ENCODE data around the gene TGM2. TPM values are rescaled to one million over a fixed set of nuclear protein-coding genes. Genes with fewer than 3 reads are reported as not detected.

TGM2 gene
- total and polyA plus RNA-seq, 10 donors, result 9.3 to 167 (median 69.8) TPM

DNA sequence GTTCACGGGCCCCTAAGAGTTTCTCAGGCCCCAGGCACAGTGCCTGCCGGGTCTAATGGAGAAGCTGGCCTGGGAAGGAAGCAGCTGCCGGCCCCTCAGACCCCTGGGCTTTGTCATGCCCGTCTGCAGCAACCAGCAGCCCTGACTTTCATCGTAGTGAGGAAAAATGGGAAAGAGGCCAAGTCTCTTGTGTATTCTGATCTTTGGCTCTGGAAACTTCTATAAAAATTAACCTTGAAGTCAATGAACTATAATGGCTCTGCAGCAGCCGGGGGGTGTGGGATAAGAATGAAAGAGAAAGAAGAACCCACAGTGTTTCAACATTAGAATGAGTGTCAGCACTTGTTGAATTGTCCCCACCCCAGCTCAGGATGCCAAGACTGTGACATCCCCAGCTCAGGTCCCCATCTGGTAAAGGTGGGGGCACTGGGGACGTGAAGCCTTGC is 12.9 kb downstream of the TGM2 start:
- peaks cover 23 to 81% (median 46%) of the 10 kb centered on the region in 6 donors for H3K4me1 ChIP-seq
- WGBS, 5 donors, result 6 to 14% (median 7%) methylated on average over 7 of the region's 7 CpGs
- intact Hi-C loops (cut with DNase I; ENCODE audit: low total_unique reads), result no loop called here
- H3K9me3 ChIP-seq, result no peaks in the 10 kb centered on the region
- no peaks in the 10 kb centered on the region for H3K27me3 ChIP-seq (replicated peaks in 1 of 7)
- H3K27ac ChIP-seq, result peak overlapping the region; percentile 57 to 87 (median 75)
- peaks cover 0 to 55% (median 5%) of the 10 kb centered on the region in 6 donors for H3K36me3 ChIP-seq
- no peak for TF ChIP-seq POLR2A (IDR thresholded peaks at IDR 0.05)
- TF ChIP-seq, protein P1, sequence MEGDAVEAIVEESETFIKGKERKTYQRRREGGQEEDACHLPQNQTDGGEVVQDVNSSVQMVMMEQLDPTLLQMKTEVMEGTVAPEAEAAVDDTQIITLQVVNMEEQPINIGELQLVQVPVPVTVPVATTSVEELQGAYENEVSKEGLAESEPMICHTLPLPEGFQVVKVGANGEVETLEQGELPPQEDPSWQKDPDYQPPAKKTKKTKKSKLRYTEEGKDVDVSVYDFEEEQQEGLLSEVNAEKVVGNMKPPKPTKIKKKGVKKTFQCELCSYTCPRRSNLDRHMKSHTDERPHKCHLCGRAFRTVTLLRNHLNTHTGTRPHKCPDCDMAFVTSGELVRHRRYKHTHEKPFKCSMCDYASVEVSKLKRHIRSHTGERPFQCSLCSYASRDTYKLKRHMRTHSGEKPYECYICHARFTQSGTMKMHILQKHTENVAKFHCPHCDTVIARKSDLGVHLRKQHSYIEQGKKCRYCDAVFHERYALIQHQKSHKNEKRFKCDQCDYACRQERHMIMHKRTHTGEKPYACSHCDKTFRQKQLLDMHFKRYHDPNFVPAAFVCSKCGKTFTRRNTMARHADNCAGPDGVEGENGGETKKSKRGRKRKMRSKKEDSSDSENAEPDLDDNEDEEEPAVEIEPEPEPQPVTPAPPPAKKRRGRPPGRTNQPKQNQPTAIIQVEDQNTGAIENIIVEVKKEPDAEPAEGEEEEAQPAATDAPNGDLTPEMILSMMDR (IDR thresholded peaks at IDR 0.05 in 8 of 11, conservative IDR thresholded peaks at IDR 0.05 in 3 of 11), result no peak
- no peak for TF ChIP-seq POLR2AphosphoS5 (IDR thresholded peaks at IDR 0.05)
- peak overlapping the region in 1 of 8 donors; percentile 49 for H3K4me3 ChIP-seq
- DNase-seq, result no peak

DNA sequence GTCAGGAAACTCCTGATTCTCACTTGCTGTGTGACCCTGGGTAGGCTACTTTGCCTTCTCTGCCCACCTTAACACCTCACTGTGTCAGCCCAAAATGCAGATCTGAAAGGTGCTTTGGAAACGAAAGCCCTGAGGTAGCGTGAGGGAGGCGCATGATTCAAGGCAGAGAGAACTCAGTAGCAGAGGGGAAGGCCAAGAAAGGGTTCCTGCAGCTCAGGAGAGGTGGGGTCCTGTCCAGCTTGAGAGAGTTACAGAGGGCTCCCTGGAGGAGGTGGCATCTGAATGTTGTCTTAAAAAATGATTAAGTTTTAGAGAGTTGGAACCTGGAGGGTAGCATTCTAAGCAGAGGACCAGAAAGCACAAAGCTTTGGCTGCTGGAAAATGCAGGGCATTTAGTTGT is 13.6 kb downstream of the TGM2 start:
- H3K4me1 ChIP-seq, result peaks cover 23 to 76% (median 44%) of the 10 kb centered on the region in 6 donors
- H3K27me3 ChIP-seq (replicated peaks in 1 of 7), result no peaks in the 10 kb centered on the region
- no peak for DNase-seq
- H3K36me3 ChIP-seq, result peaks cover 0 to 57% (median 7%) of the 10 kb centered on the region in 6 donors
- no peaks in the 10 kb centered on the region for H3K9me3 ChIP-seq
- 79 to 94% (median 84%) methylated on average over 3 of the region's 3 CpGs for WGBS, 5 donors
- no peak overlapping the region for H3K4me3 ChIP-seq
- intact Hi-C loops (cut with DNase I; ENCODE audit: low total_unique reads), result no loop called here
- TF ChIP-seq POLR2AphosphoS5 (IDR thresholded peaks at IDR 0.05) (no peak), POLR2A (IDR thresholded peaks at IDR 0.05) (no peak)
- TF ChIP-seq, protein P1 (IDR thresholded peaks at IDR 0.05 in 8 of 11, conservative IDR thresholded peaks at IDR 0.05 in 3 of 11), result no peak
- H3K27ac ChIP-seq, result peak overlapping the region in 7 of 8 donors; percentile 65 to 87 (median 77)

DNA sequence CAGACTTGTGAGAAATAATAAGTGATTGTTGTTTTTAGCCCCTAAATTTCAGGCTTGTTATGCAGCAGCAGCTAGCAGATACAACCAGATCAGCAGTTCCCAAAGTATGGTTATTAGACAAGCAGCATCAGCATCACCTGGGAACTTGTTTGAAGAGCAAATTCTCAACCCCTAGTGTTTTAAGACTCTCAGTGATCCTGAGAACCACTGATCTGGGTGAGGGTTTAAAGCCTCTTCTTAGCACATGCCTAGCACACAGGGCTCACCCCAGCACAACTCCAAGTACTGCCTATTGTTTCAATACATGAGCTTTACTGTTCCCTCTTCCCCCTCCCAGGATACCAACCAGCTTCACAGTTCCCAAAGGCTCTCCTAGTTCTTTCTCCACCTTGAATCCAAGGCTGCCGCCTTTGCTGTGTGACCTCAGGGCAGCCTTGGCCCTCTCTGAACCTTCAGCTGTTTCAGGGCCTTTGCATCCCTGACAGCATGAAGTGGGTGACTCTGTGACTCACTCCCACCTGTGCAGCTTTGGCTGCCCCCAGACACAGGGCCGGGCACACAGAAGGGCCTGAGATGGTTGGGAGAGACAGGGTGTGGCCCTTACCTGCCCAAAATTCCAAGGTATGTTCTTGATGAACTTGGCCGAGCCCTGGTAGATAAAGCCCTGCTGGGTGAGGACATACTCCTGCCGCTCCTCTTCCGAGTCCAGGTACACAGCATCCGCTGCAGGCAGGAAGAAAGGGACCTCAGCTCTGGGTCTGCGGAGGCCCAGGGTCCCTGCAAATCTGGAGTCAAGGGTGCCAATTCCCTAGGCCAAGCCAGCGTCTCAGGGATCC is 14.5 kb downstream of the TGM2 start:
- Histone ChIP-seq H3K36me3 (peaks cover 0 to 55% (median 8%) of the 10 kb centered on the region in 6 donors), H3K27ac (no peak overlapping the region), H3K27me3 (replicated peaks in 1 of 7) (no peaks in the 10 kb centered on the region), H3K4me3 (no peak overlapping the region), H3K4me1 (peaks cover 25 to 80% (median 44%) of the 10 kb centered on the region in 6 donors), H3K9me3 (no peaks in the 10 kb centered on the region)
- TF ChIP-seq, protein P1 (IDR thresholded peaks at IDR 0.05 in 8 of 11, conservative IDR thresholded peaks at IDR 0.05 in 3 of 11), result no peak
- TF ChIP-seq POLR2AphosphoS5 (IDR thresholded peaks at IDR 0.05), result no peak
- no peak for TF ChIP-seq POLR2A (IDR thresholded peaks at IDR 0.05)
- intact Hi-C loops (cut with DNase I; ENCODE audit: low total_unique reads), result no loop called here
- DNase-seq, result no peak
- 94 to 99% (median 95%) methylated on average over 8 of the region's 8 CpGs for WGBS, 5 donors

Measured in spleen (tissue), 11 donors.